Measurements from ENCODE around the gene SYNDIG1. TPM values are rescaled to one million over a fixed set of nuclear protein-coding genes. Genes with fewer than 3 reads are reported as not detected.
A peak's percentile ranks its signal among the peaks of the same experiment; 100 is the strongest.

SYNDIG1 gene
- total and polyA plus RNA-seq, 9 of the 15 experiments (the other 6 are each of a cell fraction or from before 2014, with no cell fraction given), result not detected

DNA sequence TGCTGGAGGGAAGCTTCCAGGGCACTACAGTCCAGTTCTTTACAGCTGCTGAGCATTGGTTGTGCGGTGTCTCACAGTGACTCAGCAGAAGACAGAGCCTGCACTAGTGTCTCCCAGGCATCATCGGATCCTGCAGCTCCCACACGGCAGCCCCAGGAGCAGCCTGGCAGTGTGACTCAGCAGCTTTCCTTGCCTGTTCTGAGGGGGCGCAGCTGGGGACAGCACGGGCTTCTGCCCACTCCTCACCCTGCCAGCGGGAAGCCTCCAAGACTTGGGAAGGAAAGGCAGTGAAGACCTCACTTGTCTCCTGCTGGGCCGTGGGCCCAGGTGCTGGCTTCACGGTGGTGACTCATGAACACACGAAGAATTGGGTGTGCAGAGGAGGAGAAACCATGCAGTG, 165.4 kb downstream of the SYNDIG1 start (continued):
- TF ChIP-seq ZBTB7A (IDR thresholded peaks at IDR 0.05; ENCODE audit: borderline replicate concordance, control insufficient read depth, low read depth, low read length) (no peak), ZBTB40 (IDR thresholded peaks at IDR 0.05) (no peak), ZBTB40 (CRISPR knock-in tag; IDR thresholded peaks at IDR 0.05) (no peak), PTTG1 (tag; IDR thresholded peaks at IDR 0.05; ENCODE audit: low read depth) (no peak), FOXA1 (IDR thresholded peaks at IDR 0.05; ENCODE audit: borderline replicate concordance) (no peak), NFE2L1 (tag; IDR thresholded peaks at IDR 0.05; ENCODE audit: borderline replicate concordance, low read depth) (peak; percentile 82), ARID4B (CRISPR knock-in tag; IDR thresholded peaks at IDR 0.05) (no peak), ESRRB (CRISPR knock-in tag; IDR thresholded peaks at IDR 0.05; ENCODE audit: borderline replicate concordance) (no peak)
- TF ChIP-seq, protein P1, sequence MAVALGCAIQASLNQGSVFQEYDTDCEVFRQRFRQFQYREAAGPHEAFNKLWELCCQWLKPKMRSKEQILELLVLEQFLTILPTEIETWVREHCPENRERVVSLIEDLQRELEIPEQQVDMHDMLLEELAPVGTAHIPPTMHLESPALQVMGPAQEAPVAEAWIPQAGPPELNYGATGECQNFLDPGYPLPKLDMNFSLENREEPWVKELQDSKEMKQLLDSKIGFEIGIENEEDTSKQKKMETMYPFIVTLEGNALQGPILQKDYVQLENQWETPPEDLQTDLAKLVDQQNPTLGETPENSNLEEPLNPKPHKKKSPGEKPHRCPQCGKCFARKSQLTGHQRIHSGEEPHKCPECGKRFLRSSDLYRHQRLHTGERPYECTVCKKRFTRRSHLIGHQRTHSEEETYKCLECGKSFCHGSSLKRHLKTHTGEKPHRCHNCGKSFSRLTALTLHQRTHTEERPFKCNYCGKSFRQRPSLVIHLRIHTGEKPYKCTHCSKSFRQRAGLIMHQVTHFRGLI (CRISPR knock-in tag; IDR thresholded peaks at IDR 0.05), result no peak
